HG02588 (cell line): ENCODE data around the gene UST.
"Not testable (repeated sequence)": the region's sequence is repeated elsewhere in the genome, so short reads cannot be mapped to it uniquely, and the experiment has no call there.

Experiments
- ATAC-seq: cut with Tn5 transposase; IDR thresholded peaks from one replicate; pipeline ENCODE4 v1.9.1; 2021; ENCODE audit warnings: mild to moderate bottlenecking, moderate library complexity; ENCODE audit not compliant: unreplicated experiment

UST gene

GRCh38 chr6:148934961-148935360 is 188.1 kb downstream of the UST start:
- no peak for ATAC-seq

- no peak for ATAC-seq
These were observed 189.0 kb downstream of the UST start for GRCh38 chr6:148935705-148936435.

DNA sequence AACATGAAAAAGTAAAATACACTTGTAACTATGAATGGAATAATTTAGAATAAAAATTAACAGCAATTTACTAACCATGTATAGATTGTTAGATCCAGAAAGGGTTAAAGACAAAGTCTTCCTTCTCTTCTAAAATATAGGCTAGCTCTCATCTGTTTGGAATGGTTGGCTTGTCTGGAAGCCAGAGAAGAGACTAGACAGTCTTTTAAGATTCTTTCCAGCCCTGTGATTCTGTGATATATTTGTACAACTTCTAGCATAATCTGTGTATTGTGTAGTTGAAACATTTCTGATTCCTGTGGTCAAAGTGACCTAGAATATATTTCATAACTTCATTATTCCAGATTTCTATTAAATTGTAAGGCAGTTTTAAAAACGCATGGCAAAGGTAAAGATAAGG is 196.6 kb downstream of the UST start:
- no peak for ATAC-seq

DNA sequence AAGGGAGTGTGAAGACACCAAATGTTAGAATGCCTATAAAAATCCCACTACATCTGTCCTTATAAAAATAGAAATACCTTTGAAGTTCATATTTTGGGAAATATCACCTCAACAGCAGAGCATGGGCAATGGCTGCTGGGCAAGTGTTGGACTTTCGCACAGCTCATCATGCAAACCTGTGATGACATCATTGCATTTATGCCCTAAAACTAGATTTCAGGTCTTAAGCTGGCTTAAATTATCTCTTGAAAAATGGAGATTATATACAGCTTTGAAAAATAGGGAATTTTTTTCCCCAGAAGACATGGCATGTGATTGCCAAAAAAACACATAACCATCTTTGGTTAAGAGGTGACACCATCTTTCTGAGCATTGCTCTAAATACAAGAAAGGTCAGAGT is 197.8 kb downstream of the UST start:
- ATAC-seq, result no peak

GRCh38 chr6:148945301-148946021 is 198.6 kb downstream of the UST start:
- ATAC-seq, result no peak

DNA sequence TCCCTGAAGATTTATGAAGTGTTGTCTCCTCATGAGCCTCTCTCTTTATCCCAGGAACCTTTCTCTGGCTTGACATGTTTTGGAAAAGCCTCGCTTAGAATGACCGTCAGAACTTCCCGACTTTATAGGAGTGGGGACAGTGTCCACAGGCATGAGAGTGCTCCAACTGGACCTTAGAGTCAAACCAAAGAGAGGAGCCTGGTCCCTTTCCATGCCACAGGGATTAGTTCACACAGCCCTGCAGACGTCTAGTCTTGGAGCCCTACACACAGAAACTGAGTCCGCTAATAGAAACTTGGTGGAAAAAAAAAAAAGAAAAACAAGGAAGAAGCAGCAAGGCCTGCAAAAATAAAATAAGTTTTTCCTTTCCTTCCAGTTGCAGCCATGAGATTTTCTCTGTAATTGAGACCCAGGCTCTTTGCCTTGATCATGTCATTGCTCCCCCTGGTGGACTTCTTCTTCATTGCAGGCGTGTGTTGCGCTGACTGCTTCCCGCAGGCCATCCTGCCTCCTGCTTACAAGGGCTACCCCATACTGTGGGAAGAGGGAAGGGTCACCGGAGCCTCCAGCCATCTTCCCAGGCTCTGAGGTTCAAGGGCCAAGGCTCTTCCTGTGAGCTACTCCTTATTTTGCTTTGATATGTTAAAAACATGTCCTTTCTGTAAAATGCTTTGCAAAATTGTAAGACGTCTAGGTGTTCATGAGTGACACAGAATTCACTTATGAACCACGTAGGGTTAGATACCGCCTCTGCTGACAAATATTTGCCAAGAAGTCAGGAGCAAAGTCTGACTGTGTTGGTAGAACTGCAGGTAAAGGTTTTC is 201.0 kb downstream of the UST start:
- ATAC-seq, result no peak

GRCh38 chr6:148951662-148952061 is 204.8 kb downstream of the UST start:
- no peak for ATAC-seq

DNA sequence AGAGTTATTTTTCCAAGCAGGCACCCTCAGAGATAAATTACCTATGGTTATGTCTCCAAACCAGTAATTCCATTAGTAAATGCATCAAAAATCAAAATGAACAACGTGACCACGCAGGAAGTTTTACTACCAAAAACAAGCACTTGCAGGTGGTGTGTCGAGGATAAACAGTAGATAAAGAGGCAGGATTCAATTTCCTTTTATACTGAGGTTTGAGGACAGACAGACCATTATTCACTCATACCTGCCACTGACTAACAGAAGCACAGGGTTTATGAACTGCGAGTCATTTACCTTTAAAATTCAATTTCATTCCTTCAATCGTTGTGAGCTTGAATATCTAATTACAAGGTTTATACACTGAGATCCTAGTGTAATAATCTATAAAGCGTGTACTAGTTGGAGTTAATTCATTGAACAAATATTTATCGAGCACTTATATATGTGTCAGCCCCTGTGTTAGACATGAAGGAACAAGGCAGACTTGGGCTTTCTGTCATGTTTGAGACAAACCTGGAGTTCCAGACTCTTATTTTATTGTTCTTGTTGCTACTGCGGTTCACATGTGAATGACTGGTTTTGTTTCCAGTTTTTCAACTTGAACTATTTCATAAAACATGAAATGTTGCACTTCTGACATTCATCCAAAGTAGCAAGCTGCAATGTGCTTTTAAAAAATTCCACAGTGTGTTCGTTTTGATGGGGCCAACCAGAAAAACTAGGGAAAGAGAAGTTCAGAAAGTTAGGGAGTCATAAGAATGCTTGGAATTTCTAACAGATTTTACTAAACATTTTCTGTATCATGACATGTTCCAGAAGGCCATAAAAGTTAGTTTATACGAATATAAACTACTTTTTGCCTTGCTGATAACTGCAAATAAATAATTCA is 205.6 kb downstream of the UST start:
- ATAC-seq, result no peak

GRCh38 chr6:148954461-148954860 is 207.6 kb downstream of the UST start:
- ATAC-seq, result no peak

DNA sequence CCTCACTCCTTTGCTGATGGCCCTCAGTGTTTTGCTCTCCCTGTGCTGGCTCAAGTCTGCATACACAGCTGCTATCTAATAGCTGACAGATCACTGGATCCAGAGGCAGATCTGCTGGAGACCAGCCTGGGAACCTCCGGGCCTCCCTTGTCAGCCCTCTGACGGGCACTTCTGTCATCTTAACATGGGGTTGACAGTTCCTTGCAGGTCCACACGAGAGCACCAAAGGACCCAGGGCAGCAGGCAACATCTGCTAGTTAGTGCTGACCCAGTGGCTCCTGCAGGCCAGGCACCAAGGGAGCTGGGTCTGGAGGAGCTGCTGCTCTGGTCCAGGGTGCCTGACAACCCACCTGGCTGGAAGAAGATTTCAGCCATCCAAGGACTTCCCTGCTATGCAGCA is 208.1 kb downstream of the UST start:
- no peak for ATAC-seq

DNA sequence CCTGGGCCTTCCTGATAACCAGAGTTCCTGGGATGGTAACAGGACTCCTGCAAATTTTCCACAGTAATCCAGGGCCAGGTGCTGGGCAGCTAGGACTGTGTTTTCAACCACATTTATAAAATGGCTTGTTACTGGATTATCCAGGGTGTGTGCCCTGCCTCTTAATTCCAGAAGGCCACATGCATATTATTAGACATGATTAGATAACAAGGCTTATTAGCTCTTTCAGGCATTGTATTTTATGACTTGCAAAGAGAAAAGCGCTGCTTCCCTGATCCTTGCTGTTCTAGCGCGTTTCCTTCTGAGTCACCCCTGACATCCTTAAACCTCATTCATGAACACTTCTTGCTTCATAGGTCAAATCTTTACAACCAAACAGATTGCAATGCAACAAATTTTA is 208.6 kb downstream of the UST start:
- ATAC-seq, result no peak

DNA sequence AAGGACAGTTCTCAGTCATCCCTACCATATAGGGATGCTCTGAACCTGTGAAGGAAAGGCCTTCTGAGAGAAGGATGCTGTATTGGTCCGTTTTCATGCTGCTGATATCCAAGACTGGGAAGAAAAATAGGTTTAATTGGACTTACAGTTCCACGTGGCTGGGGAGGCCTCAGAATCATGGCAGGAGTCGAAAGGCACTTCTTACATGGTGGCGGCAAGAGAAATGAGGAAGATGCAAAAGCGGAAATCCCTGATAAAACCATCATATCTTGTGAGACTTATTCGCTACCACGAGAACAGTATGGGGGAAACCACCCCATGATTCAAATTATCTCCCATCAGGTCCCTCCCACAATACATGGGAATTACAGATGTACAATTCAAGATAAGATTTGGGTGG is 209.3 kb downstream of the UST start:
- not testable (repeated sequence) for ATAC-seq

GRCh38 chr6:148957752-148958151 is 210.9 kb downstream of the UST start:
- ATAC-seq, result no peak

GRCh38 chr6:148959008-148959407 is 212.2 kb downstream of the UST start:
- no peak for ATAC-seq

DNA sequence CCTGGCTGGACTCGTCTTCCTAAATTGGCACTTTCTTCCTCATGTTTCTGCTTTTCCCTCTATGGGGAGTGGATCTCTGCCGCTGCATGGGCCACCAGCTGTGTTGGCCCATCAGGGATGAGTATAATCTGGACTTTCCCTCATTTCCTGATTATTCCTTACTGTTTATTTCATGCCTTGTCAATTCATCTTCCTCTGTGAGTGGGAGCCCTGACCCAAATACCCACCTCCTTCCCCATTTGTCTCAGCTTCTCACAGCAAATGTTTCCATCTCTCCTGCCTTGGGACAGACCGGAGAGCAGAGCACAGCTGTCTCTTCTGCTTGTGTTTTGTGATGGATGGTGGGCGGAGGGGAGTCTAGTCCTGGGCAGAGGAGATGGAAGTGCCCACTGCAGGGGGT is 212.7 kb downstream of the UST start:
- ATAC-seq, result no peak

- no peak for ATAC-seq
These were observed 216.2 kb downstream of the UST start for GRCh38 chr6:148962854-148963515.

- no peak for ATAC-seq
These were observed 216.9 kb downstream of the UST start for GRCh38 chr6:148963738-148964137.

DNA sequence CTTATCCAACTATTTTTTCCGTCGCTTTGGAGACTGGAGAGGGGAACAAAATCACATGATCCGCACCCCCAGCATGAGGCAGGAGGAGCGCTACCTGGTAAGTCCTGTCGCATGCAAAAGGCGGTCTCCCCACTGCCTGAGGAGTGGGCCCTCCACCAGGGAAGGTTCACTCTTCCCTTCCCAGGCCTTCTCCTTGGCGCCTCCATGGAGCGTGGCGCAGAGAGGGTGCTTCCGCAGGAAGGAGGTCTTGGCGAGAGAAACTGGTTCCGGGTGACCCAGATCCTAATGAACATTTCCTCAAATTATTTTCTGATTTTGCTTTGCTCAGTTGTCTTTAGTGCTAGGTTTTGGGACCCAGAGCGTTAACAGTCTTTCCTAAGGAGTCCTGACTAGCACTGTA is 217.6 kb downstream of the UST start:
- no peak for ATAC-seq

- no peak for ATAC-seq
These were observed 218.5 kb downstream of the UST start for GRCh38 chr6:148965287-148965686.

- no peak for ATAC-seq
These were observed 220.2 kb downstream of the UST start for GRCh38 chr6:148967011-148967520.
